Activated T-cell treated with anti-CD3 and anti-CD28 coated beads, Interleukin-2, amount 50 U/mL, for 1 hour (primary cell): ENCODE measurements around the gene TSPAN11.

Source experiments
- DNase-seq: peaks from one replicate; pipeline ENCODE4 v3.0.0-alpha.2; 2020

Gene TSPAN11

DNA sequence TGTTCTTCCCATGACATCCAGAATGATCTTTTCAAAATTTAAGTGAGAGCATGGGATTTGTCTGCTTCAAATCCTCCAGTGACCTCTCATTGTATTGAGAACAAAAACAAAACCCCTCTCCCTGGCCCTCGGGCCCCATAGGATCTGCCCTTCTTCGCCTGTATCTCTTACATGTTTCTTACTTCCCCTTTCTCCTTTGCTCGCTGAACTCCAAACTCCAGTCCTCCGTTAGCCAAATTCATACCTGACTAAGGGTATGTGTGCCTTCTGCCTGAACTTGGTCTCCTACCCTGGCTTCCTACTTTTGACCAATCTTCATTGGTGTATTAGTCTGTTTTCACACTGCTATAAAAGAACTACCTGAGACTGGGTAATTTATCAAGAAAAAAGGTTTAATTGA is 13.2 kb upstream of the TSPAN11 start:
- no peak for DNase-seq

DNA sequence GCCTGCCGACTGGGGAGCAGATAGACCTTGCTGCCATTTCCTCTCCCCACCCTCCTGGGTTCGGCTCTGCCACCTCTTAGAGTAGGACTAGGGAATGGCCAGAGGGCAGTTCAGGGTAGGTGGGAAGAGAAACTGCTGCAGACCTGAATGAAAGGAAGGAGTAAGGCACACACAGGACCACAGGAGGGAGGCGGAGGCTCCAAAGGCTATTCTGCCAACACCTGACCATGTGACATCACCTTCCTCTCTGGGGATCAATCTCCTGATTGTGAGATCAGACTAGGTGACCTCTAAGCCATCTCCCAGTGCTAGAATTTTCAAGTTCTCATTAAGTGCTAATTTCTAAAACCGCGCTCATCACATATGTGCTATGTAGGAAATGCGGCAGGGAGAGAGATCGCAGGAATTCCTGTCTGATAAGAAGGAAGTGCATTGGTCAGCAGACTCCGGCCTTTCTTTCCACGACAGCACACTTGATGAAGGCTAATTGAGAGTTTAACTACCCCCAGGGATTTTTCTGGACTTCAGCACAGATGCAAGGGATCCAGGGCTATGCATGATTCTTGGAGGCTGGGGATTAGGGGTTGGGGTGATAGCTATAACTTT is 11.5 kb upstream of the TSPAN11 start:
- DNase-seq, result no peak

DNA sequence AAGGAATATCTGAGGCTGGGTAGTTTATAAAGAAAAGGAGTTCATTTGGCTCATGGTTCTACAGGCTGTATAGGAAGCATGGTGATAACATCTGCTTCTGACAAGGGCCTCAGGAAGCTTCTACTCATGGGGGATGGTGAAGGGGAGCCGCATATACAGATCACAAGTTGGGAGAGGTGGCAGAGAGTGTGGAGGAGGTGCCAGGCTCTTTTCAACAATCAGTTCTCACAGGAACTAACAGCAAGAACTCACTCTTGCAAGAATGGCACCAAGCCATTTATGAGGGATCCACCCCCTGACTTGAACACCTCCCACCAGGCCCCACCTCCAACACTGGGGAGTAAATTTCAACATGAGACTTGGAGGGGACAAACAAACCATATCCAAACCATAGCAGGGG is 3.5 kb upstream of the TSPAN11 start:
- DNase-seq, result no peak

DNA sequence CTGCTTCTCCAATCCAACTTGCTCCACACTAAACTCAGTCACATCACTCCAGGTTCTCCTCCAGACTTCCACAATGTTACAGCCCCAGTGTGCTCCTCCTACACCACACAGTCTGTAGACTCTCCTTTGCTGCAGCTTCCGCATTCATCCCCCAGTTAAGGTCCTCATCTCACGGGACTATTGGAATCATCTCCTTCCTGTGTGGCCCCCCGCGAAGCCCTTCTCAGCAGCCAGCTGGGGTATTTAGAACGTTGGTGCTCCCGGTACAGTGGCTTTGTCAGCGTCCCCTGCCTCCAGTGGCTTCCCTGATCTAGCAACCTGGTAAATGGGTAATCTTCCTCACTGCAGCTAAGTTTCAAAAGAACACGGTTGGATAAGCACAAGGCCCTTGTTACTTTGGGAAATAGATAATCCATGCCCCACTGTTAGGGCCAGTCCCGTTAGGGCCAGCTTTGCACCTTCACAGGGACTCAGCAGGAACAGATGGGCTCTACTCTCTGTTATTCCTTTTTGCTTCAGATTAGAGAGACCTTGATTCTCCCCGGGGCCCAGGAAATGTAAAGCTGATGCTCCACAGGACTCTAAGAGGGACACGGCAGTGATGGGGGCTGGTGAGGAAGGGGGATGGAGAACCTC is 823 bp upstream of the TSPAN11 start:
- no peak for DNase-seq

- DNase-seq, result no peak
Observed at GRCh38 chr12:30927222-30927611, 669 bp downstream of the TSPAN11 start.

DNA sequence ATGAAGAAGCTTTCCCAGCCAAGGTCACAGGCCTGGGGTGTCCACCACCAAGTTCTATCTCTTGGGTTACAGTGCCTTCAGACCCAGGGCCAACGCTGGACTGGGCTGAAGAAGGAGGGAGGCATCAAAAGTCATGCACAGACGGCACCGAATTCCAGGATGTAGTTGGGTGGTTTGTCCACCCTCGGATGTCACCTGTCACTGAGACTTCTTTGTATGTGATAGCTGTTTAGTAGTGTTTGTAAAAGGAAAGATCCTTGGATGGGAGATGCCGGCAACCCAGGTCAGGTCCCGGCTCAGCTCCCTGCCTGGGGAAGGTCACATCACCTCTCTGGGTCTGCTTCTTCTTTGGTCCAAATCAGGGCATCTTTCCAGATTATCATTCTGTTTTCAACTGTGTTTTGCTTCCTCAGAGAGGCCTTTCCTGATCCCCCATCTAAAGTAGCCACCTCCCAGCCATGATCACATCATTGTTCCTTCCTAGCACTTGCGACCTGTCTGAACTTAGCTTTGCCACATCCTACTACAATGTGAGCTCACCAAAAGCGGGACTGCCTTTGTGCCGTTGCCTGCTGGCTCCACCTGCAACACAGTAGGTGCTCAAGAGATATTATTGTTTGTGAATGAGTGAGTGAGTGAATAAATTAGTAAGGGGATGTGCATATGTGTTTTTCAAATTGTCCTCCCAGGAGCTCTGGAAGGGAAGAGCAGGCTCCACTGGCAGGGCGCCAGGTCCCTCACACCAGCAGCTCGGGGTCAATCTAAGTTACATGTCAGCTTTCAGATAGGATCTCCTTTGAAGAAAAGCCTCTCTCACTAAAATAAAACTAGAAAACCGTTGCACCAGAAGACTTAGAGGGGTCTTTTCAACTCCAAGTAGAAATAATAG is 2.1 kb downstream of the TSPAN11 start:
- no peak for DNase-seq

- DNase-seq, result no peak
Observed at GRCh38 chr12:30930238-30930637, 3.7 kb downstream of the TSPAN11 start.

DNA sequence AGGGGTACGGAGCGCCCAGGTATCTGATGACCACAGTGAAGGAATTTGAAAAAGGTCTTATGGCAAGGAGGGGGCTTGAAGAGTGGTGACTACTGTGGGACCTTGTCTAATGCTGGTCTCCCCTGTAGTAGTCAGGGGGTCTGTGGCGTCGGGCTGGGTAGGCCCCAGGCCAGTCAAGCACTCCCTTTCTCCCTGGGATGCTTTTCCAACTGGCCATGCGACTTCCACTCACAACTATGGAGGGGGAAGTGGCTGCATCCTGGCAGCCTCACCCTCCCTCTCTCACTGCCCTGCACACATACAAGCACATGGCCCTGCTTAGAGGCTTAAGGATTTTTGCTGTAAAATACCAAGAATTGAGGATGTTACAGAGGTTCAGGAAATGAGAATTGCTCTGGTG is 4.1 kb downstream of the TSPAN11 start:
- no peak for DNase-seq

DNA sequence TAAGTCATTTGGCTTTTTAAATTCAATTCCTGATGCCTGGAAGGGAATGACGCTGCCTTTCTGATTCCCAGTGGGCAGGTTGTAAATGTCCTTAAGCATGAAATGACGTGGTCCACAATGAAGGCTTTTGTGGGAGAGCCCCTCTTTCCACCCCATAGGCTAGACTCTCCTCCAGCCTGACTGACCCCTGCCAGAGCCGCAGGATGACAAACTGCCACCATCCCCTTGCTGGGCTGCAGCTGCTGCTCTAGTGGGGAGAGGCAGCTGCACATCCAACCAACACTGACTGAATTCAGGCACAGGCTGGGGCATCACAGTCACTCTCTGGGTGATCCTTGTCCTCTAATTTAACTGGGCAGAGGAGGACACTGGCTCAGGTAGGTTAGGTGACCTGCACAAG is 6.3 kb downstream of the TSPAN11 start:
- DNase-seq, result no peak

GRCh38 chr12:30934811-30935210 is 8.3 kb downstream of the TSPAN11 start:
- DNase-seq, result no peak

DNA sequence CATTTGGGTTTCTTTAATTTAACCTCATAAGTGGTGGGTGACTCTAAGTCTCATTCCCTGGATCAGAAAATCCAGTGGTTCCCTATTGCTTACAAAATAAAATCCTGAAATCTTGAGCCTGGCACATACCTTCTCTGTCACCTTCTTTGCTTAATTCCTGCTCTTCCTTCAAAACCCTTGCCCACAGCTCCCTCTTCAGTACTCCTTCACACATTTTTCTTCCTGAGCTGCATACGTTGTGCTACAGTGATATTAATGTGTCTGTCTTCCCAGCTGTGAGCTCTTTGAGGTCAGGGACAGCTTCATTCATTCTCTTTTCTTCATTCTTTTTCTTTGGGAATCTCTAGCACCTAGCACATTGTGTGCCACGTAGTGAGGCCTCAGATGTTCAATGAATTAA is 9.5 kb downstream of the TSPAN11 start:
- no peak for DNase-seq

DNA sequence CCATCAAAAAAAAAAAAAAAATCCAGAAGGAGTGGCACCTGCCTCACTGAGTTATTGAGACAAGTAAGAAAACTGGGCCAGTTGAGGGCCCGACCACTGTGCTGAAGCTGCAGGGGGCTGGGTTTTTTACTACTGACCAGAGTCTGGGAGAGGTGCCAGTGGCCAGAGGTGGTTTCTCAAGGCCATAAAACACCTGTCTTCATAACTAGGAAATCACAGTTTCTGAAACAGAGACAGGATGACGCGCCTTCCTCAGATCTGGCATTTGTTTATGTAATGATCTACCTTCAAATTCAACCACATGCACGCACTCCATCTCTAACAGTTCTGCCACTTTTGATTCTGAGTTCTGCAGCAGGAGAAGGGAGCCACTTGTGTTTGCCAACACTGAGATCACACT is 12.7 kb downstream of the TSPAN11 start:
- DNase-seq, result no peak

GRCh38 chr12:30942486-30942885 is 15.9 kb downstream of the TSPAN11 start:
- DNase-seq, result no peak

- no peak for DNase-seq
Observed at GRCh38 chr12:30942936-30943335, 16.4 kb downstream of the TSPAN11 start.

DNA sequence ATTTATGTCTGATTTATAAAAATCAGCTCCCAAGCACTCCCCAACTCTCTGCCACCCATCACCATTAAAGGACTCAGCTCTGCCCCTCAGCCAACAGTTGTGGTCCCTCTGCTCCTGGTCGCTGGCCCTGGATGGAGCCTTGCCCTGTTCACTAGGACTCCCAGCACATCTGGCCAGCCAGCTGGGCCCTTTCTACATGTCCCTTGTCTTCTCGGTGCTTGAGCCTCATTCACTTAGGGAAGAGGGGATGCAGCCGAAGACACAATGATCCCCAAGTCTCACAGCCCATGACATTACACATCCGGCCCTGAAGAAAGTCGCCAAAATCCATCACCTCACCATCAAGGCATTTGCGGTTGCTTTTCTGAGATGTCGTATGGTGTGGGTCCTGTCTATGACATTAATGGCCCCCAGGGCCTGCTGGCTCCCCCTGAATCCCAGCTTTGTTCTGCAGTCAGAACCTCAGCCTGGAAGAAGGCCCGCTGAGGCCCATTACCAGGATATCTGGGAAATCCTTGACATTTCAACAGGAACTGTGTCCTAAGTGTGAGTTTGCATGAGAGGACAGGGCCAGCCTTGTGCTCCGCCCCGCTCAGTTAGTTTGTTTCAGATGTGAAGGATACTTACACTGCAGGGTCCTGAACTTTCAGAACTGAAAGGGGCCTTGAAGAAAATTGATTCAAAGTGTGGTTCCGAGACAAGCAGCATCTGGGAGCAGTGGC is 19.1 kb downstream of the TSPAN11 start:
- DNase-seq, result no peak

DNA sequence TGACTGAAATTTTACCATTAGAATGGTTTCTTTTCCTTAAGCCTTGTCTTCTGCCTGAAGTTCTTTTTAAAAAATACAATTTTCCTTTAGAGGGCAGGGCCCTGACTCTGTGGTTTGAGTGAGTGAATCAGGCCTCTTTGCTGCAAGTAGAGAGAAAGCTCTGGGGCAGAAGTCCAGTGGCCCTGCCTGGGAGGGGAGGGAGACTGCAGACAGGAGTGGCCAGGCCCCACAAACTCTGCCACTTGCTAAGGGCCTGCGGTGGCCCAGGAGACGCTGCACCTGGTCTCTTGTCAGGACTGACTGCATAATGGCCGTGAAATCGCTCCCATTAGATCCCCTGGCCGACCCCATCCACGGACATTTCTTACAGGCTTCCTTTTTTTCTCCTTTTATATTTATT is 25.5 kb downstream of the TSPAN11 start:
- DNase-seq, result no peak

GRCh38 chr12:30953257-30953656 is 26.7 kb downstream of the TSPAN11 start:
- no peak for DNase-seq

- DNase-seq, result no peak
Observed at GRCh38 chr12:30953951-30954751, 27.6 kb downstream of the TSPAN11 start.

DNA sequence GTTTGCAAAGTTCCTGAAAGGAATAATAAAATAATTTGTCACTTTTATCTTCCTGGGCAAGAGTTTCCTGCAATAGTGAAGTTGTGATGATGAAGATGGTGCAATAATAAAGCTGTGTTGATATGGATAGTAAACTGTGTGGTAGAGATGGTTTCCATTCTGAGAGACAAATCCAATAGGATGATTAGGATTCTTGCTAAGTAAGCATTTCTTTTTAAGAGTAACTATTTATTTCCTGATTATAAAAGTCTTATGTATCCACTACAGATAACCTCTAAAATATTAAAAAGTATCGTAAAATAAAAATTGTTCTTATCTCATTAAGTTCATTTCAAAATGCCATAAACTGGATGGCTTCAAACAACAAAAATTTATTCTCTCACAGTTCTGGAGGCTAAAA is 28.7 kb downstream of the TSPAN11 start:
- no peak for DNase-seq

DNA sequence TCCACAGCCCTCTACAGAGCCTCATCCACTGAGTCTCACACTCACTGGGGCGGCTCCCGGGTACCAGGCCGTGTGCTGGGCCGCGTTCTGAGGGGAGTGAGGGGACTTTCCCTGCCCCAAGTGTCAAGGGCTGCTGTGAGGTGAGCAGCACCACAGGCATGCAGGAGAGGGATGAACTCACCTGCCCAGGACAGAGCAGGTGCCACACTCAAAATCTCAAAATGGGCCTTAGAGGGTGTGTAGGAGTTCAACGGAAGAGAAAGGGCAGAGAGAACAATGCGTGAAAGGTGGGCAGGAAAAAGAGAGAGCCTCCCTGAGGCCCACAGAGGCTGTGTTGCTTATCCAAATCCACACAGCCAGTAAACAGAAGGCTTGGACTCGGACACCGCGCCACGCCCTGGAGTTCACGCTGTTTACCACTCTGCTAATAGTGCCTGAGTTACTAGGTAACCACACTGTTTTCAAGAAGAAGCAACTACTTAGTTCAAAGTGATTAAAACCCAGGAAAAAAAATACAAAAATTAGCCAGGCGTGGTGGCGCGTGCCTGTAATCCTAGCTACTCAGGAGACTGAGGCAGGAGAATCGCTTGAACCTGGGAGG is 32.7 kb downstream of the TSPAN11 start:
- no peak for DNase-seq

DNA sequence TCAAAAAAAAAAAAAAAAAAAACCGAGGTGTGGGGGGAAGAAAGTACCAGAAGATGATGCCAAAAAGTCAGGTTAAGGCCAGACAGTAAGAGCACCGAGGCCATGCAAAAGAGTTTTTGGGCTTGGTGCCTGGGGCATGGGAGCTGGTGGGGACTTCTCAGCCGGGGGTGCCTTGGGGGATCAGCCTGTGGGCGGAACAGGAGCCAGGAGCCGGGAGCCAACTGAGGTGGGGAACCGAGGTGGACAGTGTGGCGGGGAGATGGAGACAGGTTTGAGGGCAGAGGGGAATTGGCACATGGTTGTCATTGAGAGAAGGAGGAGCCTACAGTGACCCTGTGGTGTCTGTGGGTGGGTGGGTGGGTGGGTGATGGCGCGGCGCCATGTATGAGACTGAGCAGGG is 33.2 kb downstream of the TSPAN11 start:
- no peak for DNase-seq

DNA sequence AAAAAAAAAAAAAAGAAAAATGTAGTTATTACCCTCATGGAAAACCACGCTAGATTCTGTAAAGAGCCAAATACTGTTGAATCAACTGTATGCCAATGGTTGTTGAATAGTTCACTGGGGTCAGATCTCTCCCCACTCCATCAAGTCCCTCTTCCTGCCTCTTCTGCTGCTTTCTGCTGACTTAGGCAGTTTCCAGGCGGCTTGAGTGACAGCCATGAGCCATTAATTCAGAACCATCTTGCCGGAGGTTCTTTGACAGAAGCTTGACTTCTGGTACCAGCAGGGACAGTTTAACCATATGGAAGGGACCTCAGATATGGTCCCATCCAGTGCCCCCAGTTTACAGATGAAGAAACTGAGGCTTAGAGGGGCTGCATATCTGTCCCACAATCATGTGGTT is 34.5 kb downstream of the TSPAN11 start:
- no peak for DNase-seq
